Measurements from ENCODE around the gene HERC5.

DNA sequence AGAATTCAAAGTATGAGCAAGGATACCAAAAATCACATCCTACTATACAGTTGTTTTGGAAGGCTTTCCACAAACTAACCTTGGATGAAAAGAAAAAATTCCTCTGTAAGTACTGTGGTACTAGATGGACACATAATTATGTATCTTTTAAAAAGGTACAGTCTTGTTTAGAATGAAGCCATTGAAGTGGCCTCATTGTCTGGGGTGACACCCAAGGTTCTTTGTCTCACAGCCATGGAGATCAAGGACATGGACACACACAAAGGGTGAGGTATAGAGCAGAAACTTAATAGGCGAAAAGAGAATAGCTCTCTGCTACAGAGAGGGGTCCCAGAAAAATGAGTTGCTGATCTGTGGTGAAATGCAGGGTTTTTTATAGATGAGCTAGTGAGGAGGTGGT lies 16.8 kb upstream of the HERC5 start:
- TF ChIP-seq POLR2AphosphoS5 (IDR thresholded peaks at IDR 0.05), result no peak
- TF ChIP-seq, protein P1, sequence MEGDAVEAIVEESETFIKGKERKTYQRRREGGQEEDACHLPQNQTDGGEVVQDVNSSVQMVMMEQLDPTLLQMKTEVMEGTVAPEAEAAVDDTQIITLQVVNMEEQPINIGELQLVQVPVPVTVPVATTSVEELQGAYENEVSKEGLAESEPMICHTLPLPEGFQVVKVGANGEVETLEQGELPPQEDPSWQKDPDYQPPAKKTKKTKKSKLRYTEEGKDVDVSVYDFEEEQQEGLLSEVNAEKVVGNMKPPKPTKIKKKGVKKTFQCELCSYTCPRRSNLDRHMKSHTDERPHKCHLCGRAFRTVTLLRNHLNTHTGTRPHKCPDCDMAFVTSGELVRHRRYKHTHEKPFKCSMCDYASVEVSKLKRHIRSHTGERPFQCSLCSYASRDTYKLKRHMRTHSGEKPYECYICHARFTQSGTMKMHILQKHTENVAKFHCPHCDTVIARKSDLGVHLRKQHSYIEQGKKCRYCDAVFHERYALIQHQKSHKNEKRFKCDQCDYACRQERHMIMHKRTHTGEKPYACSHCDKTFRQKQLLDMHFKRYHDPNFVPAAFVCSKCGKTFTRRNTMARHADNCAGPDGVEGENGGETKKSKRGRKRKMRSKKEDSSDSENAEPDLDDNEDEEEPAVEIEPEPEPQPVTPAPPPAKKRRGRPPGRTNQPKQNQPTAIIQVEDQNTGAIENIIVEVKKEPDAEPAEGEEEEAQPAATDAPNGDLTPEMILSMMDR (IDR thresholded peaks at IDR 0.05; ENCODE audit: poor library complexity, severe bottlenecking), result no peak
- no peak for TF ChIP-seq MXI1 (conservative IDR thresholded peaks at IDR 0.05; ENCODE audit: poor library complexity, severe bottlenecking)
- TF ChIP-seq EZH2 (IDR thresholded peaks at IDR 0.05; ENCODE audit: borderline replicate concordance, insufficient read depth, low read length, poor library complexity, severe bottlenecking), result no peak
- TF ChIP-seq, protein P2, sequence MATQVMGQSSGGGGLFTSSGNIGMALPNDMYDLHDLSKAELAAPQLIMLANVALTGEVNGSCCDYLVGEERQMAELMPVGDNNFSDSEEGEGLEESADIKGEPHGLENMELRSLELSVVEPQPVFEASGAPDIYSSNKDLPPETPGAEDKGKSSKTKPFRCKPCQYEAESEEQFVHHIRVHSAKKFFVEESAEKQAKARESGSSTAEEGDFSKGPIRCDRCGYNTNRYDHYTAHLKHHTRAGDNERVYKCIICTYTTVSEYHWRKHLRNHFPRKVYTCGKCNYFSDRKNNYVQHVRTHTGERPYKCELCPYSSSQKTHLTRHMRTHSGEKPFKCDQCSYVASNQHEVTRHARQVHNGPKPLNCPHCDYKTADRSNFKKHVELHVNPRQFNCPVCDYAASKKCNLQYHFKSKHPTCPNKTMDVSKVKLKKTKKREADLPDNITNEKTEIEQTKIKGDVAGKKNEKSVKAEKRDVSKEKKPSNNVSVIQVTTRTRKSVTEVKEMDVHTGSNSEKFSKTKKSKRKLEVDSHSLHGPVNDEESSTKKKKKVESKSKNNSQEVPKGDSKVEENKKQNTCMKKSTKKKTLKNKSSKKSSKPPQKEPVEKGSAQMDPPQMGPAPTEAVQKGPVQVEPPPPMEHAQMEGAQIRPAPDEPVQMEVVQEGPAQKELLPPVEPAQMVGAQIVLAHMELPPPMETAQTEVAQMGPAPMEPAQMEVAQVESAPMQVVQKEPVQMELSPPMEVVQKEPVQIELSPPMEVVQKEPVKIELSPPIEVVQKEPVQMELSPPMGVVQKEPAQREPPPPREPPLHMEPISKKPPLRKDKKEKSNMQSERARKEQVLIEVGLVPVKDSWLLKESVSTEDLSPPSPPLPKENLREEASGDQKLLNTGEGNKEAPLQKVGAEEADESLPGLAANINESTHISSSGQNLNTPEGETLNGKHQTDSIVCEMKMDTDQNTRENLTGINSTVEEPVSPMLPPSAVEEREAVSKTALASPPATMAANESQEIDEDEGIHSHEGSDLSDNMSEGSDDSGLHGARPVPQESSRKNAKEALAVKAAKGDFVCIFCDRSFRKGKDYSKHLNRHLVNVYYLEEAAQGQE (IDR thresholded peaks at IDR 0.05; ENCODE audit: borderline replicate concordance), result no peak
- TF ChIP-seq SMC3 (conservative IDR thresholded peaks at IDR 0.05; ENCODE audit: poor library complexity), result no peak
- TF ChIP-seq EP300 (conservative IDR thresholded peaks at IDR 0.05; ENCODE audit: poor library complexity, severe bottlenecking), result no peak
- TF ChIP-seq RAD21 (conservative IDR thresholded peaks at IDR 0.05), result no peak
- no peak for TF ChIP-seq TAF1 (IDR thresholded peaks at IDR 0.05; ENCODE audit: low read depth)

Measured in neural cell (in vitro differentiated cells).